NCI-H146 (cell line): ENCODE results near the gene COLEC11.
A peak's percentile ranks its signal among the peaks of the same experiment; 100 is the strongest.

Experiments used
- DNase-seq: peaks from one replicate; lab custom pipeline; 2025; lab: John Stamatoyannopoulos, UW

The COLEC11 gene

GRCh38 chr2:3675687-3676086 is 80.8 kb downstream of the COLEC11 start:
- no peak for DNase-seq

- no peak for DNase-seq
Observed at GRCh38 chr2:3677436-3677835, 82.5 kb downstream of the COLEC11 start.

GRCh38 chr2:3678212-3678611 is 83.3 kb downstream of the COLEC11 start:
- DNase-seq = no peak

- peak; percentile 49 for DNase-seq
Observed at GRCh38 chr2:3679180-3679579, 84.3 kb downstream of the COLEC11 start.

DNA sequence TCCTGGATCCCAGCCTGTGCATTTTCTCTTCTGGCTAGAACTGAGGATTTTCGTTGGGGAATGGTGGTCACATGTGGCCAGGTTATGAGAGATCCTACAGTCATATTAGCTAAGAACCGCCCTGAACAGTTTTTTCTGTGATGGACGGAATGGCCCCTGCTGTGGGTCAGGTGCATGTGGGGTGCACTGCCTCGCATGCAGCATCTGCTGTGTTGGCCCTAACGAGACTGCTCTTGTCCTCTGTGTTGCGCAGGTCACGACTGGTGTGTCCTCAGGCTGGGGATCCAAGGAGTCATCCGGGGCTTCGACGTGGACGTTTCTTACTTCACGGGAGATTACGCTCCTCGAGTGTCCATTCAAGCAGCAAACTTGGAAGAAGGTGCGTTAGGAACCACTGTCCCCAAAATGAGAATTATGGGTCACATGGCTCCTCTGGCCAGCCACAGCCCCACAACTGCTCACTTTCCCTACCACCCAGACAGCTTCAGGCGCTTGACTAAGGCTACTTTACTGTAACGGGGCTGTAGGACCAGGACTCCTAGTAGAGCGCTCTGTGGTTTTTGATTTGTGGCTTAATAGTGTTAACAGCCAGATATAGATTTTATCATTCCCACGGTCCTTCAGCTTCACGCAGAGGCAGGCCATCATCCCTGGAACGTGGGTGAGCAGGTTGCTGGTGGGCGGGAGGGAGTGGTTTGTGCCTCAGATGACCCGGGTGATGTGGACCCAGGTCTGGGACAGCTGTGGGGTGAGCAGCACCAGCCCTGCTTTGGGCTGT is 84.9 kb downstream of the COLEC11 start:
- no peak for DNase-seq

DNA sequence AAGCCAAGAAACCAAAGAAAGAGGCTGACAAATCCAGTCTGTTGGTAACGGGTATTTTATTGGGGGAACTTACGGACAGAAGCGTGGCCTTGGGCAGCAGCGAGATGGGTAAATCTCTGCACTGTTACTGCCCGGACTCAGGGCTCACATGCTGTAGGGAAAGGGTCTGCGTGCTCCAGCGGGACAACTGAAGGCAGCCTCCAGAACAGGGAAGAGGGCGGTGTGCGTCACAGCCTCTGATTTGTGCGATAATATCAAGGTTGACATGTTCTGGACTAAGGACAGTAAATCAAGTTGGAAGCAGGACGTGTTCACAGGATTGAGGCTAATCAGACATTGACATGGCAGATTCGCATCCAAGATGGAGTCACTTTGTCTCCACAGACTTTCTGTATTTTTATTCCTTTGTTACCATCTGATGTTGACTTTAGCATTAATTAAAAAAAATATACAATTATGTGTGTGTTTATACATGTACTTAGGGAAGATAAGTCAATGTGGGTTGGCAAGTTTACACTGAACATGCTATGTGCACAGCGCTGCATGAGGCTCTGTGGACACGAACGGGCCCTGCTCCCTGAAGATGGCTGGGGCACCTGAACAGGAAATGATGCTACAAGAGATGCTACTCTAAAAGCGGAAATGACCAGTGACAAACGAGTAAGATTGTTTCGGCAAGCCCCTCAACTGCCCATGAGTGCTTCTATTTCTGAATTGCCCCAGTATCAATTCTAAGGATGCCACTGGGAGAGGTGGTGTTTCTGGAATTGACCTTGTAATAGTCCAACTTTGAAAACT is 85.8 kb downstream of the COLEC11 start:
- DNase-seq = no peak

DNA sequence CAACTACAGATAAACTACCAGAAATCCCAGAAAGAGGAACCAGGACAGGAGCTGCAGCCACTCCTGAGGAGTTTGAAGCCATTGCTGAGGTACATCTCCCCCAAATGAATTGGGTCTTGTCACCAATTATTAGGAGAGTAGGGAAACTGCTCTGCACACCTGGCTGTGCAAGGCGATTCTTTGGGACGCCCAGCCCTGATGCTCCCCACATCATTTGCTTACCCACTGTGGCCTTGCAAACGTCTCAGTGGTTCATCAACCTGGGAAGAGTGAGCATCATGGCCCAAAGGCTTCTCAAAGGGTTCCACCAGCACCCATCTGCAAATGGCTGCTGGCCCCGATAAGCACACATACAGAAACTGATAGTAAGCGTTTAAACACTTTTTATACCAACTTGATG is 86.7 kb downstream of the COLEC11 start:
- DNase-seq = no peak

GRCh38 chr2:3682811-3683210 is 87.9 kb downstream of the COLEC11 start:
- no peak for DNase-seq

DNA sequence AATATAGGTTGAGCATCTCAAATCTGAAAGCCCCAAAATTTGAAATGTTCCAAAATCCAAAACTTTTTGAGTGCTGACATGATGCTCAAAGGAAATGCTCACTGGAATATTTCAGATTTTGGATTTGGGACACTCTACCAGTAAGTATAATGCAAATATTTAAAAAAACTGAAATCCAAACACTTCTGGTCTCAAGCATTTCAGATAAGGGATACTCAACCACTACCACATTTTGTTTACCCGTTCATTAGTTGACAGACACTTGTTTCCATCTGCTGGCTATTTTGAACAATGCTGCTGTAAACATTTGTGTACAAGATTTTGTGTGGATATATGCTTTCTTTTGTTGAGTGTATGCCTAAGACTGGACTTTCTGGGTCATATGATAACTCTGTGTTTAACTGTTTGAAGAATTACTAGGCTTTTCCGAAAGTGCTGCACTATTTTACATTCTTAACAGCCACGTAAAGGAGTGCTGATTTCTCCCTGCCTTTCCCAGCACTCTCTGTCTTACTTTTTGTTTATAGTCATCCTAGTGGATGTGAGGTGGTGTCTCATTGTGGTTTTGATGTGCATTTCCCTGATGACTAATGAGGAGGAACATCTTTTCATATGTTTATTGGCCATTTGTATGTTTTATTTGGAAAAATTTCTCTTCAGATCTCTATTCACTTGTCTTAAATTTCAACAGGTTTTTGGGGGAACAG is 89.0 kb downstream of the COLEC11 start:
- no peak for DNase-seq

DNA sequence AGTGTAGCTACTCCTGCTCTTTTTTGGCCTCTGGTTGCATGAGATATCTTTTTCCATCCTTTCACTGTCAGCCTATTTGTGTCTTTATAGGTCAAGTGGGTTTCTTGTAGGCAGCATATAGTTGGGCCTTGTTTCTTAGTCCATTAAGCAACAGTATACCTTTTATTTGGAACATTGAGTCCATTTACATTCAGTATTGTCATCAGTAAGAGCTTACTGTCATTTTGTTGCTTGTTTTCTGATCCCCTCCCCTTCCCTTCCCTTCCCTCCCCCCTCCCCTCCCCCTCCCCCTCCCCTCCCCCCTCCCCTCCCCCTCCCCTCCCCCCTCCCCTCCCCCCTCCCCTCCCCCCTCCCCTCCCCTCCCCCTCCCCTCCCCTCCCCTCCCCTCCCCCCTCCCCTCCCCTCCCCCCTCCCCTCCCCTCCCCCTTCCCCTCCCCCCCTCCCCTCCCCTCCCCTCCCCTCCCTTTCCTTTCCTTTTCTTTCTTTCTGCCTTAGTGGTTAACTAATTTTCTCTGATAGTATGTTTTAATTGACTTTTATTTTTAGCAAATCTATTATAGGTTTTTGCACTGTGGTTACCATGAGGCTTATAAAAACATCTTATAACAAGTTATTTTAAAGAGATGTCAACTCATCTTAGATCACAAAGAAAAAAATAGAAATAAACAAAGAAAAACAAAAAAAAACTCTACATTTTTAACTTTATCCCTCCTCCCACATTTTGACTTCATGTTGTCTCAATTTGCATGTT is 95.3 kb downstream of the COLEC11 start:
- no peak for DNase-seq

- DNase-seq = peak; percentile 64
Observed at GRCh38 chr2:3692375-3692774, 97.5 kb downstream of the COLEC11 start.
